ENCODE measurements around the gene MVD. TPM values are rescaled to one million over a fixed set of nuclear protein-coding genes. Genes with fewer than 3 reads are reported as not detected.

The MVD gene
- total RNA-seq, 3 donors from 2014 or later, result 17.4 to 21.3 (median 19.0) TPM

- peak overlapping the region; percentile 43 to 83 (median 64) for H3K4me3 ChIP-seq
- H3K36me3 ChIP-seq, result no peaks in the 10 kb centered on the region
- H3K27me3 ChIP-seq, result peaks cover 0 to 25% of the 10 kb centered on the region in 2 donors
- H3K4me1 ChIP-seq, result peaks cover 6 to 8% of the 10 kb centered on the region in 2 donors
- no peak overlapping the region for H3K27ac ChIP-seq
- H3K9me3 ChIP-seq, result no peaks in the 10 kb centered on the region
- intact Hi-C loops (cut with DNase I; ENCODE audit: low total_unique reads), result no loop called here
- TF ChIP-seq POLR2A (IDR thresholded peaks at IDR 0.05), result no peak
- TF ChIP-seq POLR2AphosphoS5 (IDR thresholded peaks at IDR 0.05), result no peak
- TF ChIP-seq CTCF (IDR thresholded peaks at IDR 0.05), result peak in 2 of 3 donors; percentile 35 to 39
- DNase-seq (ENCODE audit: low spot score in 2 of 2), result no peak
Measured at GRCh38 chr16:88685156-88686061, 22.5 kb upstream of the MVD start.

- DNase-seq (ENCODE audit: low spot score in 2 of 2), result no peak
- Histone ChIP-seq H3K9me3 (no peaks in the 10 kb centered on the region), H3K27ac (no peak overlapping the region), H3K27me3 (peaks cover 0 to 21% of the 10 kb centered on the region in 2 donors), H3K4me3 (no peak overlapping the region), H3K4me1 (peaks cover 6 to 8% of the 10 kb centered on the region in 2 donors), H3K36me3 (no peaks in the 10 kb centered on the region)
- intact Hi-C loops (cut with DNase I; ENCODE audit: low total_unique reads), result no loop called here
- TF ChIP-seq POLR2A (IDR thresholded peaks at IDR 0.05) (no peak), POLR2AphosphoS5 (IDR thresholded peaks at IDR 0.05) (no peak), CTCF (IDR thresholded peaks at IDR 0.05) (no peak)
Measured at GRCh38 chr16:88684569-88685155, 21.8 kb upstream of the MVD start.

- TF ChIP-seq POLR2AphosphoS5 (IDR thresholded peaks at IDR 0.05), result no peak
- TF ChIP-seq CTCF (IDR thresholded peaks at IDR 0.05), result no peak
- TF ChIP-seq POLR2A (IDR thresholded peaks at IDR 0.05), result no peak
- no peak overlapping the region for H3K4me3 ChIP-seq
- intact Hi-C loops (cut with DNase I; ENCODE audit: low total_unique reads), result no loop called here
- DNase-seq (ENCODE audit: low spot score in 2 of 2), result no peak
- H3K27ac ChIP-seq, result peak overlapping the region in 1 of 2 donors; percentile 52
- H3K36me3 ChIP-seq, result no peaks in the 10 kb centered on the region
- peaks cover 6 to 8% of the 10 kb centered on the region in 2 donors for H3K4me1 ChIP-seq
- peaks cover 4 to 42% of the 10 kb centered on the region in 2 donors for H3K27me3 ChIP-seq
- H3K9me3 ChIP-seq, result no peaks in the 10 kb centered on the region
Measured at GRCh38 chr16:88681709-88682451, 19.0 kb upstream of the MVD start.

GRCh38 chr16:88681084-88681680 lies 18.3 kb upstream of the MVD start:
- TF ChIP-seq POLR2AphosphoS5 (IDR thresholded peaks at IDR 0.05) (no peak), CTCF (IDR thresholded peaks at IDR 0.05) (no peak), POLR2A (IDR thresholded peaks at IDR 0.05) (no peak)
- intact Hi-C loops (cut with DNase I; ENCODE audit: low total_unique reads), result no loop called here
- Histone ChIP-seq H3K4me1 (peaks cover 6% of the 10 kb centered on the region in 2 donors), H3K4me3 (no peak overlapping the region), H3K27me3 (peaks cover 4 to 45% of the 10 kb centered on the region in 2 donors), H3K9me3 (no peaks in the 10 kb centered on the region), H3K36me3 (no peaks in the 10 kb centered on the region), H3K27ac (no peak overlapping the region)
- no peak for DNase-seq (ENCODE audit: low spot score in 2 of 2)

Data from breast epithelium (tissue), 4 donors.